Measurements from ENCODE around the gene CSMD2.

Gene CSMD2

DNA sequence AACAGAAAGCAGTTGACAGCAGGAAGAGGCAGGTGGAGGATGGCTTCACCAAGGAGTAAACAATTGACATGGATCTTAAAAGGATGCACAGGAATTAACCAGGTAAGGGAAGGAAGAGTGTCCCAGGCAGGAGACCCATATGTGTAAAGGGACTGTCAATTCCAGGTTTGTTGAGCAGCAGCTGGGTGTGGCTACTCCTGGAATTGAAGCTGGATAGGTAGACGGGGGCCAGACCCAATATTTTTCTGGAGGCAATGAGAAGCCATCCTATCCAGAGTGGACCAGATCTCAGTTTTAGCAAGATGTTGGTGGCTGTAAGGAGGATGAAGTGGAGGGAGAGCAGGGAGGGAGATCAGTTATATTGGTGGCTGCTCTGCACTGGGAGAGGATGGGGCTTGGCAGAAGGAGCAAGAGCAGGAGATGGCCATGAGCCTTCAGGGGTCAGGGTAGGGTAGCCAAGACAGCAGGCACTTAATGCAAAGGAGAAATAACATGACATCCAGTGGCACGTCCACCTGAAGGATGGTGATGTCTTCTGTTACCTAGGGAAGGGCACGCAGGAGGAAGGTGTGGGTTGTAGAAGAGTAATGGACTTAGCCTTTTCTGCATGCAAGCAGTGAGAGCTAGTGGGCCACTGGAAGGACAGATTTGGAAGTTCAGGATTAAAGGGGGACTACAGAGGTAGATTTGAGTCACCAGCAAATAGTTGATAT is 447.9 kb downstream of the CSMD2 start:
- DNase-seq (ENCODE audit: low read depth in 2 of 2), result no peak

DNA sequence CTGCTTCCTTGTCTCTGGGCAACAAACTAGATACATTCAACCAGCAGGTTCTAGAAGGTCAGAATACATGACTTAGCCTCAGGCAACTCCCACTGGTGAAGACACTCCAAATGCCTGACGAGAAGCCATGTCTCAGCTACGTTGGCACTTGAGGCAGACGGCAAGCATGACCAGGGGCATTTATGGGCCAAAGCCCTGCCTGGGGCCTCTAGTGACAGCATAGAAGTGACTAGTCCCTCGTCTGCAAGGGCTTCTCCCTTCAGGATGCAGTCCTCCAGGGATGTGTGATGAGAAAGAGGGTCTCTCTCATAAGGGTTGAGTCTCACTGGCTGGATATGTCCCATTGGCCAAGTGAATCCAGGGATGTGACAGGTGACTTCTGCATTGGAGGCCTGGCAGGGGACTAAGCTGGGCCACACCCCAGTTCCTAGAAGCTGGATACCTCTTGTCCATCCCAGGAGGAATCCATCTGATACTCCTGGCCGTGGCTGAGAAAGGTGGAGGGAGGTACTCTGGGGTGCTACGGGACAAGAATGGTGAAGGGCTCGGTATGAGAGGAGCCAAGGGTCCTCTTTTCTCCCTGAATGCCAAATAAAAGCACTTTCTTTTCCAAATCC is 449.7 kb downstream of the CSMD2 start:
- no peak for DNase-seq (ENCODE audit: low read depth in 2 of 2)

DNA sequence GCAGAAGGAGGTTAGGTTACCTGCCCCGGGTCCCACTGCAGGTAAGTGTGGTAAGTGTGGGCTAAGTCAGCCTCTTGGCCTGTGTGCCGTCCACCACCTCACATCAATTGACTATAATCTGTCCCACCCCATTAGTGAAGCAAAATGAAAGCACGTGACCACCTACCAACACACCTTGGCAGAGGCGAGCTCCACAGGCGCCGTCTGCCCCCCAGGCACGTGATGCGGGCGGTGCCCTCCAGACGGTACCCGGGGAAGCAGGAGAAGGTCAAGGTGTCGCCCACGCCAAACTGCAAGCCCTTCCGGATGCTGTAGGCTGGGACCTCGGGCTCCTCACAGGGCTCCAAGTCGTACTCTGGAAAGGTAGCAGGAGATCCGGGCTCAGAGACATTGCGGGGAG is 450.6 kb downstream of the CSMD2 start:
- no peak for DNase-seq (ENCODE audit: low read depth in 2 of 2)

DNA sequence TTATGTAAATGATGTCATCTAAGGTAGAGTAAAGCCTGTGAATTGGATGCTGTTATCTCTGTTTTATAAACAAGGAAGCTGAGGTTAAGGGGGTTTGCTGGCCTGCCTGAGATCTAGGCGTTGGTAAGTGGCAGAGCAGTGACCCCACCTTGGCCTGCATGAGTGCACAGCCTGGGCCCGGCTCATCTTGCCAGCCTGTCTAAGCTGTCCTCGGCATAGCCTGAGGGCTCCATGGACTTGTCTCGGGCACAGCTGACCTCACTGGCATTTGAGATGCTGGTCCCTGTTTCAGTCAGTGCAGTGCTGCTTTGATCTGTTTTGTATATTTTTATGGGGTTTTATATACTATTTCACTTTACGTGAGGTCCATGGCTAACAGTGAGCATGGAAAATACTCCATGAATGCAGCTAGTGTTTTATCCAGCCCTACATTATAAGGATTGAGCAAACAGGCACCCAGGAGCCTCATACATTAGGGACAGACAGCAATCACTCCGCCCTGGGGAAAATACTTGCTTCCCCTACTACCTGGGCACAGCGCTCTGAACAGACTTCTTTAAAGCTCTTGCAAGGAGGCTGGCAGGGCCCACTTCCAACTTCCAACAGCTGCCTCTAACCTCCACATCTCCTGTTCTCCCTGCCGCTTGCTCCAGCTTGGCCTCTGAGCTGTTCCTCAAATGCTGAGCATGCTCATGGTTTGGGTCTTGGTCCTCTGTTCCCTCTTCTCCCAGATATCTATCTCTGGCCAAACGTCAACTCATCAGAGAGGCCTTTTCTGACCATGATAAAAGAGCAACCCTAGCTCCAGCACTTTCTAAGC is 451.8 kb downstream of the CSMD2 start:
- DNase-seq (ENCODE audit: low read depth in 2 of 2), result no peak

DNA sequence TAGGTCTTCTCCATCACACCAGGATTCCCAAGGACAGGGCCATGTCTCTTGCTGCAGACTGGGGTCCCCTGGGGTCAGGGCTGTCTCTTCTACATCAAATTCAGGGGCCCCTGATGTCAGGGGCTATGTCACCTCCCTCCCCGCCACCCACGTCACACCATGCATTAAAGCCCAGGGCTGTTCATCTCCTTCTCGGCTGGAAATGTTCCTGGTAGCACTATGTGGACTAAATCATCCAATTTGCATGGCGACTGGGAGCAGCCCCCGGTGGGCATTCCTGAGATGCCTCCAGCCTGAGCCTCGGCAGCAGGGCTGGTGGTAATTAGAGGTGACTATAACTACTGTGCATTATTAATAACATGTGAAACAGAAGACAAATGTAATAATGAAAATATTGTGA is 452.8 kb downstream of the CSMD2 start:
- DNase-seq (ENCODE audit: low read depth in 2 of 2), result no peak

DNA sequence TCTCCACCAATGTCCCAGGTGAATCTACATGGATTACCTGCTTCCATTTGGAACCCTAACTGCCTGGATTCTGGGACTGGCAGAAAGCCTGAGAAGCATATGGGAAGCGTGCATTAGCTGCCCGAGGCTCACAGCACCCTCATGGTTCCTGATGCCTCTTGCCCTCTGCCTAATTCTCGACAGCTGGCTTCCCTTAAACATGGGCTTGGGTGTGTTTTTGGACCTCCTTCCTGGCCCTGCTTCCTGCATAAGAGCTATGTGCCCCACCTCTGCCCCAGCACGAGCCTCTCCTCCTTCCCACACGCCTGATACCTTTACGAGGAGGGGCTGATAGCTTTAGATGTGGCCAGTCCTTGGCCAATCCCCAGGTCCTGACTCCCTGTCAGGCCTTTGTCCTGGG is 453.5 kb downstream of the CSMD2 start:
- DNase-seq (ENCODE audit: low read depth in 2 of 2), result no peak

DNA sequence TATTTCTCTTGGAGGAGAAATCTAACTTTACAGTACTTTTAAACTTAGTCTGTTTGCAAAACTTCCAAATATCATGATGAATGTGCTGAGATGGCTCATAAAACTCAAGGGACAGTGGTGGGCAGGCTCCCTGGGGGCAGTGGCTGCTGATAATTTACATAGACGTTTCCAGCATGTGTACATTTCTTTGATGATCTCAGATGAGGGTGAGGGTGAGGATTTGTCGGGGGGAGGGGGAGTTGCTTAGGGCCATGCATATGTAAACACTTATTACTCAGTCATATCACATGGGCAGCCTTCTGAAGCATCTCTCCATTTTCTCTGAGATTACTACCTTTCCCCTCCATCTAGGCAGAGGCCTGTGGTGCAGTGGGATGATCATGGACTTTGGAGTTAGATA is 454.1 kb downstream of the CSMD2 start:
- DNase-seq (ENCODE audit: low read depth in 2 of 2), result no peak

DNA sequence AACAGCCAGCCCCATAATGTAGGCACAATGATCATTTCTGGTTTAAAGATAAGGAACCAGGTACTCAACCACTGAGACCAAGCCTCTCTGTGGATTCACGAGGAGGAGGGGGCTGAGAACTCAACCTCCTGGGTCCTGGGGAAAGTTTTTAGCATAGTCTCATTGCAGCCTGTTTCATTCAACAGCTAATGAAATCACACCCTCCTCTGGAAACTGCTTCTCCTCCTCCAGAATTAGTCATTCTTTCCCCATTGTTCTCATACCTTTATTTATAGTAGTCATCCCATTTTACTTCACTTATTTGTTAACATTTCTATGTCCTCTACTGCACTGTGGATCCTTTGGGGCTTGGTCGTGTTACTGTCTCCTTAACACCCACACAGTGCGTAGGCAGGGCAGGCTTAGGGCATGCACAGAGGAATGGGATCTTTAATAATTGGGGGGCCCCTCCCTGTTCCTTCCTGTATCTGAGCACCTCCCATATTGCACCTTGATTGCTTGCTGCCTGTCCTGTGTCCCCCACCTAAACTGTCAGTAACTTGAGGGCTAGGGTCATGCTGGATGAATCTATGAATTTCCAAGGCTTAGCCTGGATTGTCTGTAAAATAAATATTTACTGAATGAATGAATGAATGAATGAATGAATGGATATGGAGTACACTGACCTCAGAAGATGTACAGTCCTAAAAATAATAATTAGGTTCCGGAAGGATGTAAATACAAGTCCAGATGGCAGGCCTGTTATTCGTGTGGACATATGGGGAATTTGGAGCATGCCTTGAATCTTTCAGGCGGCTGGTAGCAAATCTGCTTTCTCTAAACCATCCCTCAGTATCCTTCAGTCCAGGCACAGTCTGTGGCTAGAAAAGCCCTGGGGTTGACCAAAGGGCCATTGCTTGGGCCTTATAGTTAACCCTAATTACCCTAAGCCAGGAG is 455.0 kb downstream of the CSMD2 start:
- no peak for DNase-seq (ENCODE audit: low read depth in 2 of 2)

DNA sequence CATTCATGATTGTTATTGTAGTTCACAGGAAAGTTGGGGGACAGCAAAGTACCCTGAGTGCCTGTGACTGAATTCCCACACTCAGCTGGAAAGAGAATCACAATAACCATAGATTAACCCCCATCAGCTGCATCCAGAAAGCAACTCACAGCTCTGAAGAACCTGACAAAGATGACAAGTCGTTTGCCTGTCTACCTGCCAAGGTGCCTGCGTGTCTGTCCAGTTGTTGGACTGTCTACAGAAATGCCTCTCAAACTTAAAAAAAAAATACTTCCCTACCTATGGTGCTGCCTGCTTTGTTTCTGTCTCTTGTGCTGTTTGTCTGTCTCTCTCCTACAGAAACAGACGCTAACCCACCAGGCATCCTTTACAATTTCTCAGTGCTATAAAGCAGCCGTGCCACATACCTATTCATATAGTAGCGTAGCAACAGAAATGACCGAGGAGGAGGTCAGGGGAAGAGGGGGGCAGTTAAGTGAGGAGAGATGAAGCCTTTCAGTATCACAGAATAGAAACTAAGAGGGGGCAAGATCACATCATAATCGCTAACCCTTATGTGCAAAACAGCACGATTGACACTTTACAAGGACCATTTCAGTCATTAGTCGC is 455.8 kb downstream of the CSMD2 start:
- DNase-seq (ENCODE audit: low read depth in 2 of 2), result no peak

DNA sequence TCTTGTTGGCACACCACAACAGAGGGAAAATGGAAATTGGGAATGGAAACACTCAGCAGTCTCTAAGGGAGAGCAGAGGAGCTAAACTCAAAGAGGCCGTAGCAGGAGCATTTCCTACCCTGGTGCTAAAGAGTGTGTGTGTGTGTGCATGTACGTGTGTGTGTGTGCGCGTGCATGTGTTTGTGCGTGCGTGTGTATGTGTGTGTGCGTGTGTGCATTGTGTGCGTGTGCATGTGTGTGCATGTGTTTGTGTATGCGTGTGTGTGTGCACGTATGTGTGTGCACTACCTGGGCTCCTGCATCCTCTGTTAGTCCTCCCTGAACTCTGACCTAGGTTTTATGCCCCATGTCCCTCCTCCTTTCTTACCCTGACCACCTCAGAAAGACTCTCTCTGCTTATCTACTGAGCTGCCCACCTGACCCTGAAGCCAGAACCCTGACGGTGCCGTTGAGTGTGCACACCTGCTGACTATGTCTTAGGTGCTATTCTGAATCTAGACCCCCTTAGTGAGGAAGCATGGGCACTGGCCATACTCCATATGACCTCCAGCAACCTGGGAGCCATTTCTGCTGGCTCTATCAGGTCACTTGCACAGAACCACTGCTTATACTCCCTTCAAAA is 458.3 kb downstream of the CSMD2 start:
- no peak for DNase-seq (ENCODE audit: low read depth in 2 of 2)

DNA sequence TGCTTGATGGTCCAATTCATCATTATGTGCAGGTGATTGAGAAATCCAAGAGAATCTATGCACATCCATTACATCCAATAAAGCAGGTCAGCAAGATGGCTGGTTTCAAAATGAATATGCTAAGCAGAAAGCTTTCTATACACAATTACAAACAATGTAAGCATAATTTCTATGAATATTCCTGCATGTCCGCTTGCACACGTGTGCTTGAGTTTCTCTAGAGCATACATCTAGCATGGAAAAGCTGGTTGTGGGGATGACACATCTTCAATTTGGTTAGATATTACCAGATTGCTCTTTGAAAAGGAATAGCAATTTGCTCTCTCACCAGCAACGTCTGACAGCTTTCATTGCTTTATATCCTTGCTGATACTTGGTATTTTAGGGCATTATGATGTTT is 461.6 kb downstream of the CSMD2 start:
- DNase-seq (ENCODE audit: low read depth in 2 of 2), result no peak

DNA sequence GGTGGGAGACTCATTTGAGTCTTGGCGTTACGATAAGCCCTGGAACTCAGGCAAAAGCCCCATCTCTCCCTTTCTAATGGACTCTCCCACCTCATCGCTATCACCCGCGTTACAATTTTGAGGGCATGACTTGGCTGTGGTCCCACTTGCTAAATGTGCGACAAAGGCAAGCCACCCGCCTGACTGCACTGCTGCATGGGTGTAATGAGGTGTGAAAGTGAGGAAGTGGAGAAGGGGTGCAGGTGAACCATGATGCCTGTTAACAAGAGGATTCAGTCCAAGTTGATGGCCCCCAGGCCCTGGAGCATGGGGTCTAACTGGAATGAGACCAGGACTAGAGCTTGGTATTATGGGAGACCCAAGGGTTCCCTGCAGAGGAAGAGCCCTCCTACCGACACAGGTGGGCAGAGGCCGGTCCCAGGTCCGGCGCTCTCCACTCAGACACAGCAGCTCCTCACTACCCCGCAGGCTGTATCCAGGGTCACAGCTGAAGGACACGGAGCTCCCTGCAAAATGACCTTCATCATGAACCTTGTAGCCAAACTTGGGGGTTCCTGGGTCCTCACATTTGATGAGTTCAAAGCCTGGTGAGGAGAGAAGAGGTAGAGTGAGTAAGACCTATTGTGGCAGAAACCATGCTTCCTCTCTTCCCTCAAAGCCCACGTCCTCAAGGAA is 466.5 kb downstream of the CSMD2 start:
- no peak for DNase-seq (ENCODE audit: low read depth in 2 of 2)

DNA sequence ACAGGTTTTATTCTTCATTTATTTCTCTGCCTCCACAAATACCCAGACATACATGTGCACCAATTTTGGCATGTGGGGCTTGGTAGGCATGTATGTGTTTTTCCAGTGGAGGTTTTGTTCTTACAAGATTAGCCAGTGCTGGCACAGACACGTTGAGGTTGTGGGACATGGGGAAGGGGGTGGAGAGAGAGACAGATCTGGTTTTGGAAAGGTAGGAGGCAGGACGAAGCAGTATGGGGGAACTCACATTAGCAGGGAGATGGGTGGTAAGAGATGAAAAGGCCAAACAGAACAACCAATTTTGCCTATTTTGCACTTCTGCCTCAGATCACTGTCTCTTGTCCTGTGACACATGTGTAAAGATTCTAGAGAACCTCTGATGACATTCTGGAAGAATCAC is 467.2 kb downstream of the CSMD2 start:
- no peak for DNase-seq (ENCODE audit: low read depth in 2 of 2)

DNA sequence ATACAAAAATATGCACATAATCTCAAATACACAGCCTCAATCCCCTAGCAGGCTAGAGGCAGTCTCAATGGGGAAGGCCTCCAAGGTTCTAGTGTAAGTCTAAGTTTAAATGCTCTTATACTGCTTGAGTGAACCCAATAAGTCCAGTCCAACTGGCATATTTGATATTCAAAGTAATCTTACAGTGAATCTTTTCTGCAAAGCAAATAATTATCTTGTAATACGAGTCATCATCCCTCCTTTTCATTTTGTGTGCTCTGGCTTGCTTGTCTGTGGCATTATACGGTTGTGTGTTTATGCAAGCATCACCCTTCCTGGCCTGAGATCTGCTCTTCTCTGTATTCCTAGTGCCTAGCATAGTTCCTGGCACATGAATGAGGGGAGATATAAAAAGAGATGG is 468.1 kb downstream of the CSMD2 start:
- no peak for DNase-seq (ENCODE audit: low read depth in 2 of 2)

DNA sequence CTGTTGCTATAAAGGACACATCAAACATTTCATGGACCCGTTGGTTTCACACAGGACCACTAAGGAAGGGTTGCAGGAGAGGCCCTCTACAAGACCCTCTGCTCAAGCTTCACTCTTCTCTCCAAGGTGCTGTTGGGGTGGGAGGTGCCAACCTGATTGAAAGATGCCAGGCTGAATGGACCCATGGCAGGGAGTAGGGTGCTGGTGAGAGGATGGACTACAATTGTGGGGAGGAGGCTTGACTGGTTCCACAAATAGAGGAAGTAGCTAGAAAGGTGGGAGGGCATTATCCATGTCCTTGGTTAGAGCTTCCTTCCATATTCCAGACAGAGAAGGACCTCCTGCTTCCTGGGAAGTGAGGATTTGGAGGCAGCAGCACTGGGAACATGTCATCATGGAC is 468.7 kb downstream of the CSMD2 start:
- DNase-seq (ENCODE audit: low read depth in 2 of 2), result no peak

DNA sequence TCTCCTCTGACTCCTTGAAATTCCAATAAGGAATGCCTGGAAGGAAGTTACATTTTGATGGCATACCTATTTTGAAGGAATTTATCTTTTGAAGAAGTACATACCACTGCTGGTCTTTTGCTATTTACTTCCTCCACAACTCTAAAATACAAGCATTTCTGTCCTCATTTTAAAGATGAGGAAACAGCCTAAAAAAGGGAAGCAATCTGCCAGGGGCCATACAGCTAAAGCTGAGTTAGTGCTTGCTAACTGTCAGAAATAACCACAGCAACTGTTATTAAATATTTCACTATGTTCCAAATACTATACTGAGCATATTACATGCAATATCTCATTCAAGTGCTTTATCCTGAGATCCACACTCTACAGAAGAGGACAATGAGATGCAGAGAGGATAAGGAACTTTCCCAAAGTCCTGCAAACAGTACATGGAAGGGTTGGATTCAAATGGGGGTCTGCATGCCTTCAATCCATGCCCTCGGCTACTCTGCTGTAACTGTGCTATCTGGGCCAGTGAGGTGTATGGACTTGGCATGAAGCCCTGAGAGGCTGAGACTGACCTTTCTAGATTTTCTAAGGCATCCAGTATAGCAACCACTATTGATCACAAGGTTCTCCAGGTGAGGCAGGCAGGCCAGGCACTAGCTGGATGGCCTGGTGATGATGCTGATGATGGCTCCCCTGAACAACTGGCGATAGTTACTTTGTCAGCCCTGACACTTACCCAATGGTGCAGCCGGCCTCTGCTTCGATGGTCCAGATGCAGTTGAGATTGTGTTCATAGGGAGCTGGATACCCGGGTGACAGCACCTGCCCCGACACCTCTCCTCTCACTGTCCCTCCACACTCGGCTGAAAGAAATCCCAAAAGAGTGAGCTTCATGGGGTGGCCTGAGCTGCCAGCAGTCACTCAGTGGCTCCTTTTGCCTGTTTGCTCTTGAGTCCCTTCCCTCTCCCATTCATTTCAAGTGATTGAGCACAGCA is 472.5 kb downstream of the CSMD2 start:
- no peak for DNase-seq (ENCODE audit: low read depth in 2 of 2)

DNA sequence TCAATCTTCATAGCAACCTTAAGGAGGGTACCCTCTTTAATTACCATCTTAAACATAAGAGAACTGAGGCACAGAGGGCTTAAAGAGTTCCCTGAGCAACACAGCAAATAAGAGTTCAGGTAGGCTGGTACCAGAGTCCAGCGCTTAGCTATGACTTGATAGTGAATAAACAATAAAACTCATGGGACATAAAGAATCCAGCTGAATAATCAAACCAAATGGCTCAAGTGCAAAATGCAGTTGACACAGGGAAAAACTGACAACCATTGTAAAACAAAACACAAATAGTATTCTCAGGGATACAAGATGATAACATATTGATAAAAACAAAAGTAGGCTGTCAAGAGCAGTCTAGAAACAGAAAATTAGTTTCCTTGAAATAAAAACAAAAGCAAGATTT is 478.0 kb downstream of the CSMD2 start:
- DNase-seq (ENCODE audit: low read depth in 2 of 2), result no peak

DNA sequence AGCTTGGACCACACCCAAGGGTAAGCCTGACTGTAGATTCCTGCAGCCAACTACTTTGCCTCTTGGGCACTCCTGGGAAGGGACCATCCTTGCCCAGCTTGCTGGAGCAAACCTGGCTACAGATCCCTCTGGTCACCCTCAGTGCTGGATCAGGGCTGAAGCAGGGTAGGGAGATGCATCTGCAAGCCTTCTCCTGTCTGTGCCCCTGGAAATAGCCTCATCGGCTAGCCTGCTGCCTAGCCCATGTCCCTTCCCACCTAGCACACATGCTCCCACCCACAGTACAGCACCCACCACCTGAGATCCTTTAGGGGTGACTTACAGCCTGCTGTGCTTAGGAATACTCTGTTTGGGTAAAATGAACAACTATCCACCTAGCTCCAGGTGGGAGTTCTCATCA is 478.5 kb downstream of the CSMD2 start:
- no peak for DNase-seq (ENCODE audit: low read depth in 2 of 2)

DNA sequence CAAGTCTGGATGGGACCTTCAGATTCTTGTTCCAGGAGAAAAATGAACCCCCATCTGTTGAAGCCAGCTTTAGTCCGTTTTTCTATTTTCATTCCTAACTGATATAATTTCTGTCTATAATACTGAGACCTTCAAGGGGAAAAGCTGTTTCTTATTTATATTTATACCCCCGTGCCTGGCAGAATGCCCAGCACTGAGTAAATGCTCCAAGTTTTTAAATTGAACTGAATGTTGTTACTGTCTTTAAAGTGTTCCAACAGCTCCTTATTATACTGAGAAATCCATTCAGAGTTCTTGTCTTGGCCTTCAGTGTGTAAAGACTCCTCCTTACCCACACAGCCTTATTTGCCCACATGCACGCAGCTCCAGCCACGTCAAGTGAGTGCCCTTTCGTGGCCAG is 479.8 kb downstream of the CSMD2 start:
- DNase-seq (ENCODE audit: low read depth in 2 of 2), result no peak

All from stimulated activated CD8-positive, alpha-beta memory T cell treated with anti-CD3 and anti-CD28 coated beads, Interleukin-2, amount 100 ng/mL, for 48 hours (primary cell).